Gastroesophageal sphincter (tissue), 4 donors: ENCODE results near the gene FAM193B. TPM values are rescaled to one million over a fixed set of nuclear protein-coding genes. Genes with fewer than 3 reads are reported as not detected.

Experiments
- ATAC-seq: fragments of 150-250 bp; one replicate; pipeline ENCODE4 v1.9.1; 2016; ENCODE audit warnings: mild to moderate bottlenecking, moderate library complexity
- H3K27ac ChIP-seq, 4 donors: fragments of 200-600 bp; sonication (generic) in 3 of 4; 1 replicate in 3 of 4; 2 replicates in 1 of 4; pipeline ENCODE4 v1.5.1; 2016 to 2019
- H3K27me3 ChIP-seq: fragments of 200-600 bp; sonication (generic); one replicate; pipeline ENCODE4 v1.5.1; 2019
- H3K36me3 ChIP-seq, 2 donors: fragments of 200-600 bp; sonication (generic); one replicate each; pipeline ENCODE4 v1.5.1; 2019; ENCODE audit warnings: control low read depth in 1 of 2
- H3K4me1 ChIP-seq, 3 donors: fragments of 200-600 bp; sonication (generic); 1 replicate in 2 of 3; 2 replicates in 1 of 3; pipeline ENCODE4 v1.5.1; 2016 to 2019; ENCODE audit warnings: control low read depth in 2 of 3
- H3K4me3 ChIP-seq, 2 donors: fragments of 200-600 bp; sonication (generic); one replicate each; pipeline ENCODE4 v1.5.1; 2019; ENCODE audit warnings: mild to moderate bottlenecking in 1 of 2, moderate library complexity in 1 of 2
- H3K9me3 ChIP-seq, 3 donors: fragments of 200-600 bp; sonication (generic); one replicate each; pipeline ENCODE4 v1.5.1; 2017 to 2019; ENCODE audit warnings: control low read depth in 2 of 3
- CTCF ChIP-seq, 4 experiments: fragments of 200-600 bp in 2 of 4; fragments of 450-650 bp in 2 of 4; sonication (generic) in 1 of 4; IDR thresholded peaks; one replicate each; pipeline ENCODE4 v1.5.1; 2017 to 2019; ENCODE audit warnings: antibody characterized with exemption in 4 of 4, mild to moderate bottlenecking in 2 of 4, moderate library complexity in 2 of 4
- EP300 ChIP-seq: sonication (generic); formaldehyde crosslinking; IDR thresholded peaks from one replicate; pipeline ENCODE4 v1.6.1; 2017; ENCODE audit warnings: antibody characterized with exemption, mild to moderate bottlenecking
- POLR2A ChIP-seq, 2 donors: fragments of 450-650 bp; IDR thresholded peaks; one replicate each; pipeline ENCODE4 v1.6.1; 2017; ENCODE audit warnings: antibody characterized with exemption in 2 of 2, mild to moderate bottlenecking in 2 of 2, moderate library complexity in 1 of 2
- POLR2AphosphoS5 ChIP-seq: sonication (generic); formaldehyde crosslinking; IDR thresholded peaks from one replicate; pipeline ENCODE4 v1.6.1; 2017; ENCODE audit warnings: antibody characterized with exemption
- WGBS, 2 donors: methylation state at CpG; one replicate each; pipeline ENCODE4 v1.1.5; 2018; ENCODE audit warnings: low coverage in 1 of 2; 5-methylcytosine and 5-hydroxymethylcytosine counted together
- total RNA-seq, 4 donors: library from RNA; depleted of rRNA; stranded (reverse); fragments of >200 nt; gene quantifications; one replicate each; pipeline ENCODE4 v1.1.0, GENCODE V29; 2016

FAM193B gene
- total RNA-seq, 4 donors from 2014 or later = 29.7 to 90.3 (median 44.5) TPM

- Histone ChIP-seq H3K27me3 (no peaks in the 10 kb centered on the region), H3K4me3 (no peak overlapping the region), H3K9me3 (no peaks in the 10 kb centered on the region), H3K4me1 (peaks cover 0 to 34% (median 19%) of the 10 kb centered on the region in 3 donors), H3K27ac (peak overlapping the region in 3 of 4 donors; percentile 44 to 76 (median 45)), H3K36me3 (peaks cover 0 to 4% of the 10 kb centered on the region in 2 donors)
- ATAC-seq = peak; percentile 27
- 0 to 23% methylated on average over 3 to 7 of the region's 10 CpGs for WGBS, 2 donors
- TF ChIP-seq EP300 = no peak
- peak in 3 of 4 experiments; percentile 93 to 97 (median 94) for TF ChIP-seq CTCF (IDR thresholded peaks at IDR 0.05)
Measured at GRCh38 chr5:177500685-177501522, 53.5 kb downstream of the FAM193B start.

GRCh38 chr5:177499842-177500241 lies 54.5 kb downstream of the FAM193B start:
- H3K27ac ChIP-seq = peak overlapping the region in 2 of 4 donors; percentile 44 to 45
- WGBS, 2 donors = 81 to 84% methylated on average over 5 to 6 of the region's 6 CpGs

GRCh38 chr5:177498013-177498787 lies 56.2 kb downstream of the FAM193B start:
- H3K4me1 ChIP-seq = peaks cover 5 to 61% (median 46%) of the 10 kb centered on the region in 3 donors
- peak; percentile 17 for ATAC-seq
- H3K27ac ChIP-seq = peak overlapping the region; percentile 15 to 99 (median 99)
- H3K9me3 ChIP-seq = no peaks in the 10 kb centered on the region
- peak overlapping the region; percentile 18 to 97 for H3K4me3 ChIP-seq
- no peaks in the 10 kb centered on the region for H3K27me3 ChIP-seq
- peaks cover 0 to 4% of the 10 kb centered on the region in 2 donors for H3K36me3 ChIP-seq
- 28 to 37% methylated on average over 7 to 12 of the region's 48 CpGs for WGBS, 2 donors
- TF ChIP-seq POLR2AphosphoS5 (no peak), CTCF (IDR thresholded peaks at IDR 0.05) (peak in 1 of 4 experiments; percentile 7), EP300 (no peak), POLR2A (IDR thresholded peaks at IDR 0.05) (no peak)

More at GRCh38 chr5:177499842-177500241, 54.5 kb downstream of the FAM193B start:
- no peak for TF ChIP-seq EP300
- TF ChIP-seq POLR2A (IDR thresholded peaks at IDR 0.05) = no peak
- TF ChIP-seq POLR2AphosphoS5 = no peak
- TF ChIP-seq CTCF (IDR thresholded peaks at IDR 0.05) = no peak
- H3K36me3 ChIP-seq = peaks cover 0 to 4% of the 10 kb centered on the region in 2 donors
- H3K27me3 ChIP-seq = no peaks in the 10 kb centered on the region
- no peaks in the 10 kb centered on the region for H3K9me3 ChIP-seq
- no peak for ATAC-seq
- H3K4me3 ChIP-seq = no peak overlapping the region
- peaks cover 0 to 45% (median 29%) of the 10 kb centered on the region in 3 donors for H3K4me1 ChIP-seq

DNA sequence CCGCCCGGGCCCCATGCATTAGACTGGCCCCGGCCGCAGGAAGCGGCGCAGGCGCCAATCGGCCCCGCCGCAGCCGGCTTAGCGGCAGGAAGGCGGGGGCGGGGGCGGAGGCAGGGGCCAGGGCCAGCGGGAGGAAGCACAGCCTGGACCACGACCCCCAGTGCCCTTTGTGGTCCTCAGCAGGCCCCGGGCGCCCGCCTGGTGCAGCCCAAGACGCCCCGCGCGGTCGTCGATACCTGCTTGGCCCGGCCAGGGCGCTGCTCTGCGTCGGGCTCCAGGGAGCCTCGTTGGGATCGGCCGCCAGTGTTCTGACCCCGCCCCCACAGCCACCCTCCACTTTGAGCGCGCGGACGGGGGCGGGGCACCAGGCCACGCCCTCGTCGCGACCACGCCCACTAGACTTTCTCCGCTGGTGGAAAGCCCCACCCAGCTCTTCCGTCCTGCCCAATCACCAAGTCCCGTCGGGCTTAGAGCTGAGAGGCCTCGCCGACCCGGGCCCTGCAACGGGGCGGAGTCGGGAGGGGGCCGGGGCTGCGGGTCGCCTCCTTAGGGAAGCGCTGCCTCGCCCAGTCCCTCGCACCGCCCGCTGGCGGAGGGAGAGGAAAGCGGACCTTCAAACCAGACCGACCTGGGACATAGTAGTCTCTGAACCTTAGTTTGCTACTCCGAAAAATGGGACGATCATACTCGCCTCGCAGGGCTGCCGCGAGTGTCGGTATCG lies 56.9 kb downstream of the FAM193B start, which contains the start of gene PDLIM7:
Gene PDLIM7, minus strand, starts transcription at position 313 of the 721 bp plus-strand sequence. CDS start 1,092 bp downstream, outside the sequence.
- TF ChIP-seq POLR2AphosphoS5 = peak; percentile 96
- peak in 3 of 4 experiments; percentile 15 to 35 (median 32) for TF ChIP-seq CTCF (IDR thresholded peaks at IDR 0.05)
- TF ChIP-seq EP300 = no peak
- TF ChIP-seq POLR2A (IDR thresholded peaks at IDR 0.05) = peak; percentile 98
- peak; percentile 83 for ATAC-seq
- 0% methylated on average over 12 of the region's 73 CpGs; no CpG with 5 or more reads in 1 of the 2 donors for WGBS, 2 donors
- Histone ChIP-seq H3K4me3 (peak within 1 kb of the TSS; percentile 80 to 97), H3K27ac (peak within 1 kb of the TSS; percentile 96 to 99 (median 99)), H3K36me3 (peaks cover 0 to 6% of the 10 kb centered on the region in 2 donors), H3K27me3 (no peaks in the 10 kb centered on the region), H3K4me1 (peaks cover 5 to 69% (median 53%) of the 10 kb centered on the region in 3 donors), H3K9me3 (no peaks in the 10 kb centered on the region)
